GM18870 (cell line): ENCODE results near the gene ITGAV.

Source experiments
- ATAC-seq: cut with Tn5 transposase; IDR thresholded peaks from one replicate; pipeline ENCODE4 v1.9.1; 2021; ENCODE audit warnings: moderate library complexity; ENCODE audit not compliant: unreplicated experiment

ITGAV gene

GRCh38 chr2:186611526-186611925 lies 21.7 kb downstream of the ITGAV start:
- ATAC-seq: no peak

GRCh38 chr2:186612026-186612425 lies 22.2 kb downstream of the ITGAV start:
- ATAC-seq: no peak

GRCh38 chr2:186612555-186613440 lies 22.9 kb downstream of the ITGAV start:
- no peak for ATAC-seq

GRCh38 chr2:186614373-186614772 lies 24.5 kb downstream of the ITGAV start:
- no peak for ATAC-seq

- no peak for ATAC-seq
These were observed 27.3 kb downstream of the ITGAV start for GRCh38 chr2:186617148-186617547.

GRCh38 chr2:186617771-186618170 lies 27.9 kb downstream of the ITGAV start:
- ATAC-seq: no peak

- no peak for ATAC-seq
These were observed 28.8 kb downstream of the ITGAV start for GRCh38 chr2:186618696-186619095.

- no peak for ATAC-seq
These were observed 33.2 kb downstream of the ITGAV start for GRCh38 chr2:186623084-186623483.

- ATAC-seq: no peak
These were observed 34.4 kb downstream of the ITGAV start for GRCh38 chr2:186624276-186624675.

GRCh38 chr2:186629250-186629996 lies 39.6 kb downstream of the ITGAV start:
- ATAC-seq: no peak

GRCh38 chr2:186632417-186632816 lies 42.6 kb downstream of the ITGAV start:
- ATAC-seq: no peak

GRCh38 chr2:186634701-186635100 lies 44.8 kb downstream of the ITGAV start:
- ATAC-seq: no peak

- ATAC-seq: no peak
These were observed 47.1 kb downstream of the ITGAV start for GRCh38 chr2:186636800-186637496.

GRCh38 chr2:186637497-186637800 lies 47.6 kb downstream of the ITGAV start:
- ATAC-seq: no peak

GRCh38 chr2:186639939-186640338 lies 50.1 kb downstream of the ITGAV start:
- peak; percentile 82 for ATAC-seq

GRCh38 chr2:186641132-186641806 lies 51.4 kb downstream of the ITGAV start:
- peak; percentile 1 for ATAC-seq

- ATAC-seq: peak; percentile 84
These were observed 52.0 kb downstream of the ITGAV start for GRCh38 chr2:186641807-186642321.

- ATAC-seq: no peak
These were observed 54.9 kb downstream of the ITGAV start for GRCh38 chr2:186644791-186645190.

- no peak for ATAC-seq
These were observed 56.1 kb downstream of the ITGAV start for GRCh38 chr2:186645999-186646398.

GRCh38 chr2:186648130-186648529 lies 58.3 kb downstream of the ITGAV start:
- ATAC-seq: no peak

GRCh38 chr2:186653511-186653910 lies 63.7 kb downstream of the ITGAV start:
- ATAC-seq: no peak
